Fibroblast of lung (primary cell): ENCODE measurements around the gene TSNAX. TPM values are rescaled to one million over a fixed set of nuclear protein-coding genes. Genes with fewer than 3 reads are reported as not detected.

Experiments used
- DNase-seq, 2 donors: peaks; one replicate each; pipeline versions ENCODE4 v3.0.0 to v3.0.0-alpha.2; 2010; ENCODE audit warnings: low read depth in 2 of 2
- H2AFZ ChIP-seq: 2 replicates; pipeline ENCODE4 v1.5.1; 2012; ENCODE audit warnings: low read length, control low read depth, inconsistent platforms
- H3K27ac ChIP-seq: 2 replicates; pipeline ENCODE4 v1.5.1; 2011; ENCODE audit warnings: low read length, control low read depth; ENCODE audit not compliant: insufficient read depth
- H3K27me3 ChIP-seq: 2 replicates; pipeline ENCODE4 v1.5.1; 2011; ENCODE audit warnings: mild to moderate bottlenecking, low read length; ENCODE audit not compliant: control insufficient read depth, insufficient read depth
- H3K36me3 ChIP-seq: 2 replicates; pipeline ENCODE4 v1.5.1; 2011; ENCODE audit warnings: low read length; ENCODE audit not compliant: control insufficient read depth, insufficient read depth
- H3K4me1 ChIP-seq: 2 replicates; pipeline ENCODE4 v1.5.1; 2011; ENCODE audit warnings: low read length; ENCODE audit not compliant: control insufficient read depth, insufficient read depth; ENCODE audit errors: extremely low read depth
- H3K4me2 ChIP-seq: 2 replicates; pipeline ENCODE4 v1.5.1; 2011; ENCODE audit warnings: low read length, control low read depth; ENCODE audit not compliant: insufficient read depth; ENCODE audit errors: extremely low read depth
- H3K4me3 ChIP-seq, 4 experiments: fragments of 200-600 bp in 1 of 4; sonication (generic) in 1 of 4; replicated peaks in 1 of 4; 2 replicates each; pipeline ENCODE4 v1.5.1; 2011 to 2016; ENCODE audit warnings: low read length in 4 of 4, low read depth in 3 of 4, mild to moderate bottlenecking in 3 of 4, control low read depth in 2 of 4, inconsistent platforms in 1 of 4, mixed read lengths in 1 of 4; ENCODE audit not compliant: insufficient read depth in 1 of 4; ENCODE audit errors: control extremely low read depth in 1 of 4
- H3K79me2 ChIP-seq: 2 replicates; pipeline ENCODE4 v1.5.1; 2012; ENCODE audit warnings: mild to moderate bottlenecking, low read length, inconsistent platforms; ENCODE audit not compliant: control insufficient read depth, insufficient read depth
- H3K9ac ChIP-seq: 2 replicates; pipeline ENCODE4 v1.5.1; 2011; ENCODE audit warnings: mild to moderate bottlenecking, low read length, control low read depth; ENCODE audit not compliant: insufficient read depth
- H3K9me3 ChIP-seq: 2 replicates; pipeline ENCODE4 v1.5.1; 2012; ENCODE audit warnings: low read depth, low read length; ENCODE audit not compliant: control insufficient read depth, insufficient read depth
- H4K20me1 ChIP-seq: 2 replicates; pipeline ENCODE4 v1.5.1; 2011; ENCODE audit warnings: low read length; ENCODE audit not compliant: control insufficient read depth, insufficient read depth; ENCODE audit errors: extremely low read depth
- EZH2 ChIP-seq: IDR thresholded peaks from 2 replicates; pipeline ENCODE4 v1.5.1; 2012; ENCODE audit warnings: low read length, control low read depth, mild to moderate bottlenecking; ENCODE audit errors: missing control alignments
- polyA plus RNA-seq, 2 donors: library from polyadenylated mRNA; depleted of rRNA in 1 of 2; stranded (reverse) in 1 of 2; unstranded in 1 of 2; fragments of >200 nt; gene quantifications; 2 replicates each; pipeline ENCODE4 v1.2.1, GENCODE V29; 2011 to 2012; ENCODE audit warnings: missing spikeins in 1 of 2
- total RNA-seq: library from RNA; depleted of rRNA; stranded (reverse); fragments of >200 nt; gene quantifications from 2 replicates; pipeline ENCODE4 v1.2.1, GENCODE V29; 2014
- TF ChIP-seq, protein P1 (sequence below), 2 donors: IDR thresholded peaks in 1 of 2; conservative IDR thresholded peaks in 1 of 2; 1 replicate in 1 of 2; 2 replicates in 1 of 2; pipeline ENCODE4 v1.5.1; 2011 to 2012; ENCODE audit warnings: low read length in 2 of 2, control low read depth in 1 of 2, inconsistent platforms in 1 of 2, low read depth in 1 of 2, mild to moderate bottlenecking in 1 of 2

The TSNAX gene
- total and polyA plus RNA-seq, 2 donors (not counting 1 experiment from before 2014, with no cell fraction given), result 30.2 to 46.3 TPM

DNA sequence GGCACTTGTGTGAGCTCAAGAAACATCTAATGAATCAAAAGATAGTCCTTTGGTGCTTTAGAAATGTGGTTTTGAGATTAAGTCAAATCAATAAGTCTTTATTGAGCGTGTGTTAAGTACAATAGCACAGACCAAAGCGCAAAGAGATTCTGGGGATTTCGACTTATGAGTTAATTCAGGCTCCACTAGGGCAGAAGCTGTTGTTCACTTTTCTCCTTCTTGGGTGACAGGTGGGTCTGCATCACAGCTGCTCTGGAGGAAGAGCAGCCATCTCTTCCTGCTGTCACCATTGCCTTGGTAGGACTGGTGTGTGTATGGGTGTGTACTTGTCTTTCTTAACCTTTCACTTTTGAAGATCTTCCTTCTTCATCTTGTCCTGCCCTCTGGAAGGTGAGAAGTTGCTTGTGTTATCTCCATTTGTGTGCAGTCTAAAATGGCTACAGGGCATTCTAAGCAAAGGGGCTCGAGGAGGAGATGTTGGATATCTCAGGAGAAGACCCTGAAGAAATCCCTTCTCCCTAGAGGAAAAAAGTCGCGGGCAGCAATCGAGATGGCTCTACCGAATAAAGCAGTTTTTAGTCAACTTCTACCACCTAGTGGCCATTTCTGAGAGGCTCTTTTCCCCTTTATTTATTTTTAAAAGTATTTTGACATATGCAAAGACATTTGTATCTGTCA, 75.3 kb downstream of the TSNAX start:
- Histone ChIP-seq H3K4me3 (peak overlapping the region; percentile 58 to 77 (median 66)), H3K4me1 (no peaks in the 10 kb centered on the region), H4K20me1 (no peaks in the 10 kb centered on the region), H2AFZ (peak overlapping the region; percentile 95), H3K9ac (peak overlapping the region; percentile 42), H3K4me2 (peak overlapping the region; percentile 93), H3K9me3 (no peaks in the 10 kb centered on the region), H3K79me2 (no peaks in the 10 kb centered on the region), H3K27ac (no peak overlapping the region), H3K27me3 (no peaks in the 10 kb centered on the region), H3K36me3 (no peaks in the 10 kb centered on the region)
- TF ChIP-seq, protein P1, sequence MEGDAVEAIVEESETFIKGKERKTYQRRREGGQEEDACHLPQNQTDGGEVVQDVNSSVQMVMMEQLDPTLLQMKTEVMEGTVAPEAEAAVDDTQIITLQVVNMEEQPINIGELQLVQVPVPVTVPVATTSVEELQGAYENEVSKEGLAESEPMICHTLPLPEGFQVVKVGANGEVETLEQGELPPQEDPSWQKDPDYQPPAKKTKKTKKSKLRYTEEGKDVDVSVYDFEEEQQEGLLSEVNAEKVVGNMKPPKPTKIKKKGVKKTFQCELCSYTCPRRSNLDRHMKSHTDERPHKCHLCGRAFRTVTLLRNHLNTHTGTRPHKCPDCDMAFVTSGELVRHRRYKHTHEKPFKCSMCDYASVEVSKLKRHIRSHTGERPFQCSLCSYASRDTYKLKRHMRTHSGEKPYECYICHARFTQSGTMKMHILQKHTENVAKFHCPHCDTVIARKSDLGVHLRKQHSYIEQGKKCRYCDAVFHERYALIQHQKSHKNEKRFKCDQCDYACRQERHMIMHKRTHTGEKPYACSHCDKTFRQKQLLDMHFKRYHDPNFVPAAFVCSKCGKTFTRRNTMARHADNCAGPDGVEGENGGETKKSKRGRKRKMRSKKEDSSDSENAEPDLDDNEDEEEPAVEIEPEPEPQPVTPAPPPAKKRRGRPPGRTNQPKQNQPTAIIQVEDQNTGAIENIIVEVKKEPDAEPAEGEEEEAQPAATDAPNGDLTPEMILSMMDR (conservative IDR thresholded peaks at IDR 0.05 in 1 of 2, IDR thresholded peaks at IDR 0.05 in 1 of 2; ENCODE audit: low read depth in 1 of 2, low read length in 2 of 2), result peak; percentile 67 to 73
- no peak for TF ChIP-seq EZH2
- DNase-seq, result peak; percentile 47 to 68

DNA sequence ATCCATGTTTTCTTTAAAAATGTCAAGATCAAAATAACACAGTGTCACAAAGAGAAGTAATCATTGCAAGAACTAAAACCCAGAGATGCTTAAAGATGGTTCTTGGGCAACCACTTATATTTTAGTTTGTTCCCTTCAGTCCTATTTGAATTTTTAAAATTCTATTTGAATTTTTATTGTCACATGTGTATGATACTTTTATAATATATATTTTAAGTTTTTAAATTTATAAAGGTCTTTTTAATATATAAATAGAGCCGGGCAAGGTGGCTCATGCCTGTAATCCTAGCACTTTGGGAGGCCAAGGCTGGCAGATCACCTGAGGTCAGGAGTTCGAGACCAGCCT, 75.8 kb downstream of the TSNAX start:
- no peak for DNase-seq
- H3K4me3 ChIP-seq, result no peak overlapping the region
- no peak overlapping the region for H3K4me2 ChIP-seq
- H3K36me3 ChIP-seq, result no peaks in the 10 kb centered on the region
- no peaks in the 10 kb centered on the region for H3K9me3 ChIP-seq
- TF ChIP-seq, protein P1 (conservative IDR thresholded peaks at IDR 0.05 in 1 of 2, IDR thresholded peaks at IDR 0.05 in 1 of 2; ENCODE audit: low read depth in 1 of 2, low read length in 2 of 2), result no peak
- TF ChIP-seq EZH2, result no peak
- no peaks in the 10 kb centered on the region for H3K79me2 ChIP-seq
- H4K20me1 ChIP-seq, result no peaks in the 10 kb centered on the region
- H3K27ac ChIP-seq, result no peak overlapping the region
- H3K4me1 ChIP-seq, result no peaks in the 10 kb centered on the region
- H3K27me3 ChIP-seq, result no peaks in the 10 kb centered on the region
- no peak overlapping the region for H3K9ac ChIP-seq
- no peak overlapping the region for H2AFZ ChIP-seq

DNA sequence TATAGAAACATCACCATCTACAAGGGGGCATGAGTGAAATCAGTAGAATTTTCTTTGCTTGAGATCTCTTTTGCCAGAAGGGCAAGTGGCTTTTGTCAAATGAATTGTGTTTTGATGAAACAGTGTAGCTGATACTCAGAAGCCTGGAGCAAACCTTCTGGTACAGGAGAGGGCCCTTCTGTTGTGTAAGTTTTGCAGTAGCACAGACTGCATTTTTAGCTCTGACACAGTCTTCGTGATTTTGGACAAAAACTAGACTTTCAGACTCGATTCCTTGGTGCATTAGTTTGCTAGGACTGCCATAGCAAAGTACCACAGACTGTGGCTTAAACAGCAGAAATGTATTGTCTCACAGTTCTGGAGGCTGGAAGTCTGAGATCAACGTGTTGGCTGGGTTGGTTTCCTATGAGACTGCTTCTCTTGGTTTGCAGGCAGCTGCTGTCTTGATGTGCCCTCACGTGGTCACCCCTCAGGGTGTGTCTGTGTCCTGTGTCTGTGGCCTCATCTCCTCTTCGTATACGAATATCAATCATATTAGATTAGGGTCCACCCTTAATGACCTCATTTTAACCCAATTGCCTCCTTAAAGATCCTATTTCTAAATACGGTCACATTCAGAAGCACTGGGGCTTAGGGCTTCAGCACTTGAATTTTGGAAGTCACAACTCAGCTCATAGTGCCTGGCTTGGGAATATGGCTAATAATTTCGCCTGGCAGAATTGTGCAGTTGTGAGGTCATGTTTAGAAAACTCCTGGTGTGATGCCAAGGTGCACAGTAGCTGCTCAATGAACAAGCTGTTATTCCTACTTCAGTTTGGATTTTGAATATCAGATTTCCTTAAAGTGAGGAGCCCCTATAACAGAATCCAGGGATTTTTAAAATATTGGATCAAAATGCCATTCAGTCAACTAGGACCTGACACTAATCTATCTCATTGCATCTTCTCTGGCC, 77.0 kb downstream of the TSNAX start:
- Histone ChIP-seq H3K36me3 (no peaks in the 10 kb centered on the region), H3K4me2 (no peak overlapping the region), H3K9ac (no peak overlapping the region), H3K4me1 (no peaks in the 10 kb centered on the region), H3K27ac (no peak overlapping the region), H3K79me2 (no peaks in the 10 kb centered on the region), H3K9me3 (no peaks in the 10 kb centered on the region), H3K4me3 (no peak overlapping the region), H2AFZ (no peak overlapping the region), H3K27me3 (no peaks in the 10 kb centered on the region), H4K20me1 (no peaks in the 10 kb centered on the region)
- TF ChIP-seq, protein P1 (conservative IDR thresholded peaks at IDR 0.05 in 1 of 2, IDR thresholded peaks at IDR 0.05 in 1 of 2; ENCODE audit: low read depth in 1 of 2, low read length in 2 of 2), result no peak
- TF ChIP-seq EZH2, result no peak
- DNase-seq, result peak in 1 of 2 donors; percentile 14
